ENCODE data around the gene ZNF836. TPM values are rescaled to one million over a fixed set of nuclear protein-coding genes. Genes with fewer than 3 reads are reported as not detected.

Gene ZNF836
- total RNA-seq, 1 donor from 2014 or later, result 14.5 TPM

DNA sequence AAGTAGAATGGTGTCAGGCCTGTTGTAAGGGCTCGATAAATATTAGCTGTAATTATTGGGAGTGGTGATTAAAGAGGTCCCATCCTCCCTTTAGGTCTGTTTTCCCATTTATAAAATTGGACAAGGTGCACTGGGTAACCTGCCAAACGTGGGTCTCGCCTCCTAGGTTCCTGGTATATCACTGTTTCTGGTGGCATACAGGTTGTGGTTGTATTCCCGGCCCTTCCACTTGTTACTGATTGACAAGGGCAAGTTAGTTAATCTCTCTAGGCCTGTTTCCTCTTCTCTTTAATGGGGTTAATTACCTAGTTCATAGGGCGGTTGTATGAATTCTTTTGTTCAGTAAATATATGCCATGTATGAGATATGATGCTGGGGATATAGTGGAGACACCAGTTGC, 20.0 kb upstream of the ZNF836 start:
- TF ChIP-seq, protein P1, sequence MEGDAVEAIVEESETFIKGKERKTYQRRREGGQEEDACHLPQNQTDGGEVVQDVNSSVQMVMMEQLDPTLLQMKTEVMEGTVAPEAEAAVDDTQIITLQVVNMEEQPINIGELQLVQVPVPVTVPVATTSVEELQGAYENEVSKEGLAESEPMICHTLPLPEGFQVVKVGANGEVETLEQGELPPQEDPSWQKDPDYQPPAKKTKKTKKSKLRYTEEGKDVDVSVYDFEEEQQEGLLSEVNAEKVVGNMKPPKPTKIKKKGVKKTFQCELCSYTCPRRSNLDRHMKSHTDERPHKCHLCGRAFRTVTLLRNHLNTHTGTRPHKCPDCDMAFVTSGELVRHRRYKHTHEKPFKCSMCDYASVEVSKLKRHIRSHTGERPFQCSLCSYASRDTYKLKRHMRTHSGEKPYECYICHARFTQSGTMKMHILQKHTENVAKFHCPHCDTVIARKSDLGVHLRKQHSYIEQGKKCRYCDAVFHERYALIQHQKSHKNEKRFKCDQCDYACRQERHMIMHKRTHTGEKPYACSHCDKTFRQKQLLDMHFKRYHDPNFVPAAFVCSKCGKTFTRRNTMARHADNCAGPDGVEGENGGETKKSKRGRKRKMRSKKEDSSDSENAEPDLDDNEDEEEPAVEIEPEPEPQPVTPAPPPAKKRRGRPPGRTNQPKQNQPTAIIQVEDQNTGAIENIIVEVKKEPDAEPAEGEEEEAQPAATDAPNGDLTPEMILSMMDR (IDR thresholded peaks at IDR 0.05), result no peak
- Mint-ChIP-seq H3K36me3 (ENCODE audit: low read depth) (peaks cover 6% of the 10 kb centered on the region), H3K4me1 (ENCODE audit: low read depth) (peaks cover 52% of the 10 kb centered on the region), H3K9me3 (ENCODE audit: low read depth) (no peaks in the 10 kb centered on the region), H3K4me3 (ENCODE audit: unreplicated experiment) (peak overlapping the region; percentile 98), H3K27ac (ENCODE audit: unreplicated experiment) (peak overlapping the region; percentile 99), H3K27me3 (ENCODE audit: low read depth) (no peaks in the 10 kb centered on the region)
- no peak for DNase-seq (ENCODE audit: low spot score)

DNA sequence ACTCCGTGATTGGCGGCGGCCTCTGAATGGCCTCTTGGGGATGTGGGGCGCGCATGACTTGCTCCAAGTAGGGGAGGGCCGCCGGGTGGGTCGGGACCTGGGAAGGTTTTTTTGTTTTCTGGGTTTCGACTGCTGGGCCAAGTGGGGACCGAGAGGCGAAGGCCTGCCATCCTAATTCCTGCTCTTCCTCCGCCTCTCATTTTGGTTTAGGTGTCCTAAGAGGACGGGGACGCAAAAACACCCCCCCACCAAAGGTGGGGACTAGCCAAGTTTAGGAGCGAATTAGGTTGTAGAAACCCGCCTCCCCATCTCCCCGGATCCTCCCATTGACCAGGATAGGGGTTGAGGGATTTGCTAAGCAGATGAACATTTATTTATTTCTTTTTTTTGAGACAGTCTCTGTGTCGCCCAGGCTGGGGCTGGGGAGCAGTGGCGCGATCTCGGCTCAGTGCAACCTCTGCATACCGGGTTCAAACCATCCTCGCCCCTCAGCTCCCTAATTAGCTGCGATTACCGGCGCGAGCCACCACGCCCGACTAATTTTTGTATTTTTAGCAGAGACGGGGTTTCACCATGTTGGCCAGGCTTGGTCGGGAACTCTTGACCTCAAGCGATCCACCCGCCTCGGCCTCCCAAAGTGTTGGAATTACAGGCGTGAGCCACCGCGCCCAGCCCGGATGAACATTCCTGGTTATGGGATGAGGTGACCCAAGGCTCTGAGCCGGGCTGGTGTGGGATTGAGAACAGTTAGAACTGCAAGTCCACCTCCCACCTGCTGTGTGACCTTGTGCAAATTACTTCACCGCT, 19.3 kb upstream of the ZNF836 start:
- Mint-ChIP-seq H3K4me1 (ENCODE audit: low read depth) (peaks cover 45% of the 10 kb centered on the region), H3K36me3 (ENCODE audit: low read depth) (peaks cover 6% of the 10 kb centered on the region)
- no peak for DNase-seq (ENCODE audit: low spot score)

DNA sequence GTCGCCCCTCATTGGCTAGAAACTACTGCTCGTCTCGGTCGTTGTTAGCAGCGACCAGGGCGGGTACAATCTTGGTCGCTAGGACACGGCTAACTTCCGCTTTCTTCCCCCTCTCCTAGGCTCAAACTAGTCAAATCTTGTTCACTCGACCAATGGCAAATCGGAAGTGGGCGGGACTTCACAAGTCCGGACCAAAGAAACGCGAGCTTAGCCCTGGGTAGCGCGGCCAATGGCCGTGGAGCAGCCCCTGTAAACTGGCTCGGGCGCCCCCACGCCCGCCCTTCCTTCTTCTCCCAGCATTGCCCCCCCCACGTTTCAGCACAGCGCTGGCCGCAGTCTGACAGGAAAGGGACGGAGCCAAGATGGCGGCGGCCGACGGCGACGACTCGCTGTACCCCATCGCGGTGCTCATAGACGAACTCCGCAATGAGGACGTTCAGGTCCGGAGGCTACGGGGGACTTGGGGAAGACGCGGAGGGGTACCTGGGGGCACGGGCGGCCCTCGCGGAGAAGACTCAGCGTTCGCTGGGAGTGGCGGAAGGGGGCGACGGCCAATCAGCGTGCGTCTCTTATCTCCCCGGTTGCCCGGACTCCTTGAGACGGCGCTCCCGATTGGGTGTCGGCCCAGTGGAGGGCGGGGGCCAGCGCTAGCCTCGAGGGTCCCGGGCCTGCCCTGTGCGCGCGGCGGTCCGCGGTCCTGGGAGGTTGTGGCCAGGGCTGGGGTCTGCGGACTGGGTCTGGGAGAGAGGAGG, 18.5 kb upstream of the ZNF836 start, which contains the start of gene PPP2R1A:
Gene PPP2R1A, plus strand, starts transcription at position 318 of the 752 bp plus-strand sequence. Its CDS starts 45 bp downstream, at position 363.
- DNase-seq (ENCODE audit: low spot score), result peak; percentile 99
- Mint-ChIP-seq H3K27ac (ENCODE audit: unreplicated experiment) (peak within 1 kb of the TSS; percentile 99), H3K27me3 (ENCODE audit: low read depth) (no peaks in the 10 kb centered on the region), H3K36me3 (ENCODE audit: low read depth) (peaks cover 6% of the 10 kb centered on the region), H3K4me3 (ENCODE audit: unreplicated experiment) (peak within 1 kb of the TSS; percentile 98), H3K4me1 (ENCODE audit: low read depth) (peaks cover 42% of the 10 kb centered on the region), H3K9me3 (ENCODE audit: low read depth) (no peaks in the 10 kb centered on the region)
- TF ChIP-seq, protein P1 (IDR thresholded peaks at IDR 0.05), result no peak

More for the DNA sequence above, 19.3 kb upstream of the ZNF836 start:
- H3K27me3 Mint-ChIP-seq (ENCODE audit: low read depth), result no peaks in the 10 kb centered on the region
- H3K4me3 Mint-ChIP-seq (ENCODE audit: unreplicated experiment), result peak overlapping the region; percentile 98
- TF ChIP-seq, protein P1 (IDR thresholded peaks at IDR 0.05), result no peak
- H3K27ac Mint-ChIP-seq (ENCODE audit: unreplicated experiment), result peak overlapping the region; percentile 99
- no peaks in the 10 kb centered on the region for H3K9me3 Mint-ChIP-seq (ENCODE audit: low read depth)

DNA sequence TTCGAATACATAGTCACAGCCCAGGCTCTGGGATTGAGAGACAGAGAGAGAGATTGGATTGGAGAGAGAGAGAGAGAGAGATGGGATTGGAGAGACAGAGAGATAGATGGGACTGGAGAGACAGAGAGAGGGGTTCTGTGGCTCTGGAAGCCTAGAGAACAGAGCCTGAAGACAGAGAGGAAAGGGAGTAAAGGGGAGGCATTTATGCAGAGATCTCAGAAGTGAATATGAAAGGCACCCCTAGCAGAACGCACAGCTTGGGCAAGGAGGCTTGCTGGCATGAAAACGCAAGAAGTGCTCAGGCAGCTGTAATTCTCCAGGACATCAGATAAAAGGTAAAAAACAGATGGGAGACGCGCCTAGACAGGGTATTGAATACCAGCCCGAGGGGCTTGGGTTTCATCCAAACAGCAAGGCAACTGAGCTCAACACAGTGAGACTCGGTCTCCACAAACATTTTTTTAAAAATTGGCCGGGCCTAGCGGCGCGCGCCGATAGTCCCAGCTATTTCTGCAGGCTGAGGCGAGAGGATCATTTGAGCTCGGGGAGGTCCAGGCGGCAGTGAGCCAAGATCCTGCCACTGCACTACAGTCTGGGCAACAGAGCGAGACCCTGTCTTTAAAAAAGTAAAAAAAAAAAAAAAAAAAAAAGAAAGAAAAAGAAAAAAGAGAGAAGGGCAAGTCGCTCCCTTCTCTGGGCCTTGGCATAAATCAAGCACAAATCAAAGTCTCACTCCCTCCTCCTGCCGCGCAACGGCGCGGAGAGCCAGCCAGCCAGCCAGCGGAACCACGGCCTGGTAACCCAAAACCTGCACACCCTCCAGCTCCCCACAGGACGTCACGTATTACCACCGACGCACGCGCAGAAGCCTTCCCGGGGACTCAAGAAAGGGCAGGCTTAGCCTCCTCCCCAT, 17.7 kb upstream of the ZNF836 start:
- TF ChIP-seq, protein P1 (IDR thresholded peaks at IDR 0.05), result peak; percentile 32
- Mint-ChIP-seq H3K36me3 (ENCODE audit: low read depth) (peaks cover 5% of the 10 kb centered on the region), H3K9me3 (ENCODE audit: low read depth) (no peaks in the 10 kb centered on the region), H3K27ac (ENCODE audit: unreplicated experiment) (peak overlapping the region; percentile 99), H3K4me3 (ENCODE audit: unreplicated experiment) (peak overlapping the region; percentile 73), H3K27me3 (ENCODE audit: low read depth) (no peaks in the 10 kb centered on the region), H3K4me1 (ENCODE audit: low read depth) (peaks cover 34% of the 10 kb centered on the region)
- DNase-seq (ENCODE audit: low spot score), result no peak

Data from chondrocyte (in vitro differentiated cells).